ENCODE data around the gene TCP11L1.
"Not testable (repeated sequence)": the region's sequence is repeated elsewhere in the genome, so short reads cannot be mapped to it uniquely, and the experiment has no call there.

The TCP11L1 gene

DNA sequence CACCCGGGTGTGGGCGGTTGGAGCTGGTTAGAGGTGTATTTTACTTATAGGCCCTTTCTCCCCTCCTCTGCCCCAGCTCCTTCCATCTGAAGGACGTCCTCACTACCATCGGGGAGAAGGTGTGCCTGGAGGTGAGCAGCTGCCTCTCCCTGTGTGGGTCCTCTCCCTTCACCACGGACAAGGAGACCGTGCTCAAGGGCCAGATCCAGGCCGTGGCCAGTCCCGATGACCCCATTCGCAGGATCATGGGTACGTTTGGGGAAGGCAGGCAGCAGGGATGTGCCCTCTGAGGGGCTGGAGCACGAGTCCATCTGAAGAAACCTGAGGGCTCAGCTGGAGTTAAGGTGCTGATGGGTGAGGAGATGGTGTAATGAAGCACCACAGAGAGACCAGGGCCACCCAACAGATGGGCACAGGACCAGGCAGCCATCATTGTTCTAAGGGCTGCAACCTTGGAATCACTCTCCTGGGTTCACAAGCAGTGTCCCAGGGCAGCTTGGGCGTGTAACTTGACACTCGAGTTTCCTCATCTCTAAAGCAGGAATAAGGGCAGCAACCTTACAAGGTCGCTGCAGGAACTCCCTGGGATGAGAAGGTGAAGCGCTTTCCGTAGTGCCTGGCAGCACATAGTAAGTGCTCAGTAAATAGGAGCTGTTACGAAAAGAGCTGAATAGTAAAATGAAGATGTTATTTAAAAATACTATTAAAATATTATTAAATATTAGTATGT lies 29.4 kb downstream of the TCP11L1 start:
- DNase-seq: no peak

DNA sequence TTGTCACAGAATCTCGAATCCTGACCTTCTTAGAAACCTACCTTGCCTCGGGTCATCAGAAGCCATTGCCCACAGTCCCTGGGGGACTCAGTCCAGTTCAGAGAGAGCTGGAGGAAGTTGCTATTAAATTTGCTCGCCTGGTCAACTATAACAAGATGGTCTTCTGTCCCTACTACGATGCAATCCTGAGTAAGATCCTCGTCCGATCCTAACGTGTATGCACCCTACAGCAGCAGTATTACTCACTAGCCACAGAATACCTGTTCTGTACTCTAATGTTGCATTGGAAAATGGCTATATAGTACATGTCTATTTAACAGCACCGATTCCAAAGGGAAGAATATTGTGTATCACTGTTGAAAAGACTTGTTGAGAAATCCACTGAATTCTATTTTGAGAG lies 33.1 kb downstream of the TCP11L1 start:
- DNase-seq: no peak

DNA sequence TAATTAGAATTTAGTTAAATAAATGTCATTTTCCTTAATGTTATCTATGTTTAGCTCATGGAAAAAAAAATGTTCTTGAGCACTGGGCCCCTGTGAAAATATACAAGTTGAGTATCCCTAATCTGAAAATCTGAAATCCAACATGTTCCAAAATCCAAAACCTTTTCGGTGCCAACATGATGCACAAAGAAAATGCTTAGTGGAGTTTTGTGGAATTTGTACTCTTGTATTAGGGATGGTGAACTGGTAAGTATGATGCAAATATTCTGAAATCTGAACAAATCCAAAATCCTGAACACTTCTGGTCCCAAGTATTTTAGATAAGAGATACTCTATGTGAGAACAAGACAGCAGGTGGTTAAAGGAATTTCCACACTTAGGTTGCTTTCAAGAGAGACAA lies 44.5 kb downstream of the TCP11L1 start:
- no peak for DNase-seq

DNA sequence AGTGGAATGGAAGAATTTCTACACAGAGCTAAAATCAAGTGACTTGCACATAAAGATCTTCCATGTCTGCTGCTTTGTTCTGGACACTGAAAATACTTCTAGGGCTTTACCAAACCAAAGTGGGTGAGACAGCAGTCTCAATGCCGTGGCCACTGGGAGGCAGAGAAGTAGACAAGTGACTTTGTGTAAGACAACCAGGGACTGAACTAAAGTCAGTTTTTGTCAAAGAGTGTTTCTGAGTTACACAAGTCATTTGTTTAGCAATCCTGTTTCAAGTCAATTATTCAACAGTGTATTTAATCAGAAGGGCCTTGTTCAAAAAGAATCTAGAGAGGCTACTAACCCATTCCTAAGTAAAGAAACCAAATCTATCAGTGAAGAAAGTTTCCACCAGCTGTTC lies 46.6 kb downstream of the TCP11L1 start:
- DNase-seq: no peak

DNA sequence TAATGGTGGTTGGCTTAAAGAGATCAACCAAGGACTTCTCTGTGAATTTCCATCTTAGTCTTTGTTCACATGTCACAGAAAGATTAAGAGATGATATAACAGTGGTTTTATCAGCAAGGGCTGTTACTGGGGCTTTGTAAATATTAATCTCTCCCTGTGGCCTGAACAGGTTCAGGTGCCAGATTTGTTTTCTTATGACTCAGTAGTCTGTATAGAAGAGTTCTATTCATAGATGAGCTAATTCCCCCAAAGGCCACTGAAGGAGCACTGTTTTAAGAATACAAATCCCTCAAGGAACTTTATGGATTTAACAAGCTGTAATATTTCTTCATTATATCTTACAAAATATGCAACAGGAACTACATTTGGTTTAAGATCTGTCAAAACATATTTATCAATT lies 50.4 kb downstream of the TCP11L1 start:
- DNase-seq: no peak

DNA sequence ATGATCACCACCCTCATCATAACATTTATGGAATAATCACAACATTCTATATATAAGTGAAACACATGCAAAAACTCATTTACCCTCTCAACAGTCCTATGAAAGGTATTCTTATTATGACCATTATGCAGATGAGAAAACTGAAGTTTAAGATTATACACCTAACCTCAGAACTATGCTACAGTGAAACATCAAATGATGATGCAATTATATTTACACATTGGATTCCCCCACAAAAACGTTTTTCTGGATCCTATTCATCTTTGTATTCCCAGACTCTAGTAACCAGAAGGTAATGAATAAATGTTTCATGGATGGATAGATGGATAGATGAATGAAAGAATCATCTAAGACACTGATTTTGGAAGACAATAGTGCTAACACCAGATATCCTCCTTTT lies 54.8 kb downstream of the TCP11L1 start:
- DNase-seq: no peak

DNA sequence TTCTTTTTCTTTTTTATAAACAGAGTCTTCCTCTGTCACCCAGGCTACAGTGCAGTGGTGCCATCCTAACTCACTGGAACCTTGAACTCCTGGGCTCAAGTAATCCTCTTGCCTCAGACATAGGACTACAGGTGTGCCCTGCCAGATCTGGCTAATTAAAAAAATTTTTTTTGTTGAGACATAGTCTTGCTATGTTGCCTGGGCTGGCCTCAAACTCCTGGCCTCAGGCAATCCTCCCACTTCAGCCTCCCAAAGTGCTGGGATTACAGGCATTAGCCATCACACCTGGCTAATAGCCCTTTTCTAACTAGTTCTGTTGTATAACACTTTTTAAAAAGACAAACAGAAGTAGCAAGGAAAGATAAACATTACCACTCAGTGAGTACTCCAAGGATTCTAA lies 64.5 kb downstream of the TCP11L1 start:
- no peak for DNase-seq

DNA sequence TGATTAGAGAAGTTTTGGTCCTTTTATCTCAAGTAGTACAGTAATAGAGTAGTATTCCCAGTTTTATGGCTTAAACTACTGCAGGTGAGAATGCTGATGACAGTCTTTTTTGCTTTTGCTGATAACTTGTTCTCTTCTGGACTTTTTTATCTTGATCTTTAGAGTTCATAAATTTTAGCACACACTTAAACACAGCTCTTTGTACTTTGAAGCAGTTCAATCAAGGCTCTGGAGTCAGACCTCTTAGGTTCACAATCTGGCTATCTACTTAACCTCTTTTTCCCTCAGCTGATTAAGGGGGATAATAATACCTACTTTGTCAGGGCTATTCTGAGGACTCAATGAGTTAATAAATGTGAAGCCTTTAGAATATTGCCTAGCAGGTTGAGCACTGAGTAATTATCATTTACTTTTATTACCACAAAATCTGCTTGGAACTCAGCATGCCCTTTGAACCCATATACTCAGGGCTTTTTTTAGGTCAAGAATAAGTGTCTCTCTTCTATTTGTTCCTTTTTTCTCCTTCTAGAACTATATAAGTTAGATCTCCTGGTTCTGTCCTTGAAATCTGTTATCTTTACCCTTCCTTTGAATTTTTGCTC lies 70.0 kb downstream of the TCP11L1 start:
- no peak for DNase-seq

DNA sequence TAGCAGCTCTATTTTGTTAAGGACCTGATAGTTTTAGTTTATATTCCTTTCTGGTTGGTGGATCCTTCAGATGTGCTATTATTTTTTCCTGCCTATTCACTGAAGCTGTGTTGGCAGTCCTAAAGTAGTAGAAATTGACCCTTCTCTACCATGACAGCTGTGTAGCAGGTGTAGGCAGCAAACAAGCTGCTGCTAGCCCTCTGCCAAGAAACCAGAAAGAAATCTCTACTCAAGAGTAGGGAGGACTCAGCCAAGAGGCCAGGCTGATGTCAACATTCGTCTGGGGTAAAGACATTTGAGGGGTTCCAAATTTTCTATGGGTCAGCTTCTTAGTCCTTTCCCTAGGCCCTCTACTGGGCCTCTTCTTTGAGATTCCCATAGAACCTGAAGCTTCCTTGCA lies 70.7 kb downstream of the TCP11L1 start:
- DNase-seq: no peak

DNA sequence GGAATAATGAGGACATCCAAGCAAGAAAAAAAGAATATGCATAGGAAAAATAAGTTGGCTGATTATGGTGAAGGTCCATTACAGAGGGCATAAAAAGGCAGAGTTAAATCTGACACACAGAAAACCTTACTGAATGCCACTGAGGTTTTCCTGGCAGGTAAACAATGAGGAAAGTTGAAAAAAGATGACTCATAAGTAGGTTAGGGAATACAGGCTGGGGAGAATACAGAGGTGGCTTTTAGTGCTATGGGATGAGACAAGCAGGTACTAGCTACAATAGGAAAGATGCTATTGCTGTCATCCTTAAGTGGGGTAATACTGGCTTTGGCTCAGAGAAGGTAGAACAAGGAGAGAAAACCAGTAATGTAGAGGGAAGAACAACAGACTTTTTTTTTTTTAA lies 77.2 kb downstream of the TCP11L1 start:
- no peak for DNase-seq

DNA sequence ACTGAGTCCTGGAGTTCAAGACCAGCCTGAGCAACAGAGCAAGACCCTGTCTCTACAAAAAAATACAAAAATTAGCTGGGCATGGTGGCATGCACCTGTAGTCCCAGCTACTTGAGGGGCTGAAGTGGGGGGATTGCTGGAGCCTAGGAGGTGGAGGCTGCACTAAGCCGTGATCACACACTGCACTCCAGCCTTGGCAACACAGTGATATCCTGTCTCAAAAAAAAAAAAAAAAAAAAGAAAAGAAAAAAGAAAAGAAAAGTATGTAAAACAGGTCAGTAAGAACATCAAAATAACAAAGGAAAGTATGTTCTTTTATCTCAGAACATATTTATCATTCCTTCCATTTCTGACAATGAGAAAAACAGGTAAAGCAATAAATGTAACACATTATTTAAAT lies 83.3 kb downstream of the TCP11L1 start:
- DNase-seq: not testable (repeated sequence)
